ENCODE measurements around the gene TBC1D25.

The TBC1D25 gene

GRCh38 chrX:48560681-48561080 lies 21.2 kb downstream of the TBC1D25 start:
- no peak for DNase-seq

- peak; percentile 33 to 44 for DNase-seq
Measured at GRCh38 chrX:48569958-48570357, 30.4 kb downstream of the TBC1D25 start.

GRCh38 chrX:48573690-48574269 lies 34.3 kb downstream of the TBC1D25 start:
- no peak for DNase-seq

GRCh38 chrX:48574270-48575266 lies 35.1 kb downstream of the TBC1D25 start, which contains the start of gene RBM3:
Gene RBM3 (plus strand): TSS chrX:48574484. CDS start chrX:48575181, 697 bp downstream.
- peak; percentile 95 for DNase-seq

DNA sequence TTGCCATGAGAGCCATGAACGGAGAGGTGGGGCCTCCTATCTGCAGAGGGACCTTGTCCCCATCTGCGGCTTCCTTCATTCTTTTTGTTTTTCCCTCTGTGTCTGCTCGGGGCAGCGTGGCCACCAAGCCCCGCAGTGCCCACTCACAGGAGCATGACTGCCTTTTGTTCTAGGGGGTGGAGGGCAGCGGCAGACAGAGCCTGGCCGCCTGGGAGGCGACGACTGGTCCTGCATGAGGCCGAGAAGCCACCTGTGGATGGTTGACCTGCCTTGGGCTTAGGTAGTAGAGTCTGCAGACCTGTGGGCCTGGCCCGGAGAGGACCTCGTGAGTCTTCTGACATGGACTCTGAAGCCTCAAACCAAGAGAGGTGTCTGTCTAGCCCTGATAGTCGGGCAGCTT lies 36.1 kb downstream of the TBC1D25 start:
- DNase-seq = no peak

DNA sequence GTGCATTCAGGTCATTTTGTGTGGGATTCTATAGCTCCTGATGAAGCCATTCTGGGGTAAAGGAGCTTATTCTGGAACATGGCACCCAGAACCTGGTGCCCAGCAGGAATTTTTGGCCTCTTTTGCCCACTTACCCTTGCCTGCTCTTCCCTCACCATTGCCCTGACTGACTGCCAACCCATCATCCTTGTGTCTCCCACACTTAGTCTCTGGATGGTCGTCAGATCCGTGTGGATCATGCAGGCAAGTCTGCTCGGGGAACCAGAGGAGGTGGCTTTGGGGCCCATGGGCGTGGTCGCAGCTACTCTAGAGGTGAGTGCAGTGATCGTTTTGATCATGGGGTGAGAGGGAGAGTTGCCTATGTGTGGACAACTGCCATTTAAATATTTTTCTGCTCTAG lies 36.6 kb downstream of the TBC1D25 start:
- no peak for DNase-seq

GRCh38 chrX:48578661-48579128 lies 39.2 kb downstream of the TBC1D25 start:
- DNase-seq = peak in 1 of 2 donors; percentile 1

GRCh38 chrX:48579259-48579658 lies 39.7 kb downstream of the TBC1D25 start:
- DNase-seq = no peak

DNA sequence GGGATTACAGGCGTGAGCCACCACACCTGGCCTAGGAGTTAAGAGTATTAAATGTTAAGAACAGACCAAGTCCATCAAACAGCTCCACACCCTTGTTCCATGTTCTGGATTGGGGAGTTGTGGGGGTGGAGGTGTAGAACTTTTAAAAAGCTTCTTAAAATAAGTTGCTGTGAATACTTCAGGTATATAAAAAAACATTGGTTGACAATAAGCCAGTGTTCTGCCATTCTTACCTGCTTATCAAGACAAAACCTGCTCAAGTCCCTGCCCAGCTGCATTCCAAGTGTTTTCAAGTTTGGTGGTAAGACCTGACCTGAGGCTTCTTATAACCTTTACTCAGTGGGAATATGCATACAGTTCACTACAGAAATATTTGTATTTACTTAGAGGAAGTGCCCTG lies 41.1 kb downstream of the TBC1D25 start:
- no peak for DNase-seq

DNA sequence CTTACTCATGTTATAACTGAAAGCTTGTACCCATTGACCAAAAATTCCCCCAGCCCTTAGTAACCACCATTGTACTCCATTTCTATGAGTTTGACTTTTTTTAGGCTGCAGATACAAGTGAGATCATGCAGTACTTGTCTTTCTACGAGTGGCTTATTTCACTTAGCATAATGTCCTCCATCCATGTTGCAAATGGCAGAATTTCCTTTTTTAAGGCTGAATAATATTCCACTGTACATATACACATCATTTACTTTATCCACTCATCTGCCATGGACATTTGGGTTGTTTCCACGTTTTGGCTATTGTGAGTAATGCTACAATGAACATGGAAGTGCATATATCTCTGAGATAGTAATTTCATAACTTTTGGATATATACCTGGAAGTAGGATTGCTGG lies 45.2 kb downstream of the TBC1D25 start:
- no peak for DNase-seq

DNA sequence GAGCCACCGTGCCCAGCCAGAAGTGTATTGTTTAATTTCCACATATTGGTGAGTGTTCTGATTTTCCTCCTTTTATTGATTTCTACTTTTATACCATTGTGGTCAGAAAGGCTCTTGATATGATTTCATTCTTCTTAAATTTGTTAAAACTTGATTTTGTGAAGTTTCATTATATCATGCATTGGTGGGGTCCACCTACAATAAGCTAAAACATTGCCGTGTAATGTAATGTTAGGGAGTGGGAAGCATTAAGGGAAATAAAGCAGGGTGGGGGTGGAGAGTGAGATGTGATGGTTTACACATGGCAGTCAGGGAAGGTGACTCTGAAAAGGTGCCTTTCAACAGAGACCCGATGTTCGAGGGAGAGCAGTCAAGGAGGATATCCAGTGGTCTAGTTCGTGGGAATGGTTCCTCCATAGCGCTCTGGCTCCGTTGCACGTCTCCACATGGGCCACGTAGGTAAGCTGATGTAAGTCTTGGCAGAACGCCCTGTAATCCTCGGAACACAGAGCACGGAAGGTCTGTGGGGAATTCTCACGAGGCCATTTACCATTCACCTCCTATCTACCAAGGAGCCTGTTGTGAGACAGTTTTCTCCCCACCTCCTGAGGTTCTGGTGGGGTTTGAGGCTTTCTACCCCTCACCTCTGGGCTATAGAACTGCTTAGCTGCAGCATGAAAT lies 50.1 kb downstream of the TBC1D25 start:
- DNase-seq = no peak

GRCh38 chrX:48590203-48591103 lies 50.9 kb downstream of the TBC1D25 start:
- DNase-seq = no peak

DNA sequence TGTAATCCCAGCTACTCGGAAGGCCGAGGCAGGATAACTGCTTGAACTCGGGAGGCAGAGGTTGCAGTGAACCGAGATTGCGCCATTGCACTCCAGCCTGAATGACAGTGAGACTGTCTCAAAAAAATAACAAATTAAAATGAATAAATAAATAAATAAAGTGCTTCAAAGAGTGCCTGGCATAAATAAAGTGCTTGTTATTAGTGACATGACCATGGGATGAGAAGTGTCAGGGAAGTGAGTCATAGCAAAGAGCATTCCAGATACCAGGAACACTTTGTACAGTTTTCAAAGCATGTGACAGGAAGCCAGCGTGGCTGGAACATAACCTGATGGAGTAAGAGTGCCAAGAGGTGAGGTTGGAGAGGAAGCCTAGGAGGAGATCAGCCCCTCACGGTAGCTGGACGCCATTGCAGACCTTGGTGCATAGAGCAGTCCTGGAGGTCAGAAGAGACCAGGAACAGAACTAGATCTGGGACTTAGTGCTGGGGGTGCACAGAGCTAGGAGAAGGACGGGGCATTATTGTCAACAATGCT lies 51.8 kb downstream of the TBC1D25 start:
- DNase-seq = no peak

- DNase-seq = no peak
Measured at GRCh38 chrX:48592971-48593370, 53.5 kb downstream of the TBC1D25 start.

DNA sequence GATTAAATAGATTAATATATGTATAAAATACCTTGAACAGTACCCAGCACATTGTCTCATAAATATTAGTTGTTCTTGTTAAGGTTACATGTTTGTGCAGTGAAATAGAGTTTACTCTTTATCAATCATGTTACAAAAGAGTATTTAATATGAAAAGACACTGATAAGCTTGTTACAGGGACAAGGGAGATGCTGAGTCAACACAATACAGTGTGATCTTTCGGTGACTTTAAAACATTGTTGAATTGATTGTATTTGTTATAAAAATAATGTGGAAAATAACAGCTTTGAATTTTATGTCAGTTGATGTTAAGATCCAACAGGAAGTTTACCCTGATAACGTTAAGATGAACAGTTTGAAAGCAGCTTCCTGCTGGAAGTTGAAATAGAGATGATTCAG lies 56.4 kb downstream of the TBC1D25 start:
- DNase-seq = no peak

DNA sequence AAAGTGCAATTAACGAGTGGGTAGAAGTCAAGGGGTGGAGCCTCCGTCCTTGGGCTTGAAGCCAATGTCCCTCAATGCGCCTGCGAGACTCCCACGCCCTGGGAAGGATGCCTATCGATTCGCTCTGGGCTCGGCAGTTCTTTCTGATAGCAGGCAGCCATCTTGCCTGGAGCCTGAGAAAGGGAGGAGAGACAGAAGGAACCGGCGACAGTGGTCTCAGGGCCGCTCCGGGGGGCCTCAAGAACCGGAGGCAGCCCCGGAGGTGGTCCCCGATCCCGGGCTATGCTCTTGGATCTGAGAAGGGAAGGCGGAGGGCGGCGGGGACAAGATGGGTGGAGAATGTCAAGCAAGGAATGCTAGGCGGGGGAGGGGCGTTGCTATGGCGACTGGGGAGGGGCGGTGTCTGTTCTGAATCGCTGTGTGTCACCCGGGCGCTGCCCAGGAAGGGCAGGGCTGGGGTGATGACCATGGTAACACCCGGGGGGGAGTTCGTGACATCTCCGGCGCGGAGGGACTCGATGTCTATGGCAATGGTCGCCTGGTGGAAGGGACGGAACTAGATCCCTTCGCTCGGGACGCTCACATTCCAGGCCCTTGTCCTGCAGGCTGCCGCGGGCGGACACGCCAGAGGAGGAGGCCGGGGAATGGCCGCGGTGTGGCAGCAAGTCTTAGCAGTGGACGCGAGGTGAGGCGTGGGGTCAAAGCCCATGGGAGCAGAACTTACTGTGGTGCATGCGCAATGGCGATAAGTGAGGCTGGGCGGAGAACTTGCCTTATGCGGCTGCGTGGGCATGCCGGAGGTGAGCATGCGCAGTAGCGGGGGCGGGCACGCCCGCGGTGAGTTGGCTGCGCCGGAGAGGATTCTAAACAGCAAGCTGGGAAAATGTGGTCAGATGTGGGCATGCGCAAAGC lies 58.1 kb downstream of the TBC1D25 start, which contains the start of gene WDR13:
Gene WDR13 (plus strand): TSS at position 140 of the 912 bp plus-strand sequence. CDS start 505 bp downstream, at position 645.
- DNase-seq = peak; percentile 94 to 95

GRCh38 chrX:48598614-48599013 lies 59.1 kb downstream of the TBC1D25 start:
- DNase-seq = no peak

- DNase-seq = no peak
Measured at GRCh38 chrX:48599341-48599740, 59.8 kb downstream of the TBC1D25 start.

DNA sequence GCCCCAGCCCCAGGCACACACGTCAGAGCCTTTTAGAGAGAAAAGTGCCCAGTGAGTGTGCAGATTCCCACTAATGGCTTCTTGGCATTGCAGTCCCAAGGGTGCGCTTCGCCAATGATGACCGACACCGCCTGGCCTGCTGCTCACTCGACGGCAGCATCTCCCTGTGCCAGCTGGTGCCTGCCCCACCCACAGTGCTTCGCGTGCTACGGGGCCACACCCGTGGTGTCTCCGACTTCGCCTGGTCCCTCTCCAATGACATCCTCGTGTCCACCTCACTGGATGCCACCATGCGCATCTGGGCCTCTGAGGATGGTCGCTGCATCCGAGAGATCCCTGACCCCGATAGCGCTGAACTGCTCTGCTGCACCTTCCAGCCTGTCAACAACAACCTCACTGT lies 60.7 kb downstream of the TBC1D25 start:
- DNase-seq = no peak

- DNase-seq = no peak
Measured at GRCh38 chrX:48601741-48602394, 62.4 kb downstream of the TBC1D25 start.

Measured in inflammatory macrophage (primary cell).